Activated CD4-positive, alpha-beta T cell treated with anti-CD3 and anti-CD28 coated beads, Interleukin-2, amount 50 U/mL, for 24 hours (primary cell): ENCODE results near the gene TGM2.

Experiments used
- DNase-seq, 2 donors: peaks; one replicate each; pipeline ENCODE4 v3.0.0-alpha.2; 2020; ENCODE audit warnings: low read depth in 1 of 2, low spot score in 1 of 2

Gene TGM2

DNA sequence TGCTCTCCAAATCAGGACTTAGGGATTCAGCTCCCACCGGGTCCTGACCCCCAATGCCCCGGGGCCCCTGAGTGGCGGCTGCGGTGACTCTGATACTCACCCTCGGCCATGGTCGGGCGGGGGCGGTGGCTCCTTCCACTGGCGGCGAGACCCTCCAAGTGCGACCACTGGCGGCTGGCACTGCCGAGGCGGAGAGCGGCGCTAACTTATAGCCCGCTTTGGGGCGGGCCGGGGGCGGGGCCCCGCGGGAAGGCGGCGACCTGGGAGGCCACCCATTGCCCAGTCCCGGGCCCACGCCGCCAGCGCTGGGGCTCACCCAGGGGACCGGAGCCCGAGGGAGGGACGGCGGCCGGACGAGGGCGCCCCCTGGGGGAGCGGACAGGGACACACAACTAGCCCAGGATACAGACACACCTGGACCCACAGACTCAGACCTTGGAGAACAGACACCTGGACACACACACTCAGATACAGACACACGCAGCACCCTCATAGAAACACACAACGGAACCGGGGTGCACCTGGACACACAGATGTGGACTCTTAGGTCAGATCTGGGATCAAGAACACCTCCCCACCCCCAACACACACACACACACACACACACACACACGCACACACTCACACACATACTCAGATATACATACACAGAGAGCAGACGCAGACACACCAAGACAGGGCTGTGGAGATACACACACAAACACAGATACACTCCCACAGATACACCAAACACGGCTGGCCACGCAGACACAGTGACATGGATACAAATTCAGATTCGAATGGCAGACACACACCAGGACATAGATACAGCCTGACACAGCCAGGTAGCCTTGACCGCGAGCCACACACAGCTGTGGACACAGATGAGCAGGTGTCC, at the start of gene TGM2:
Gene TGM2, minus strand, starts transcription at position 182 of the 877 bp plus-strand sequence. Its CDS starts 72 bp downstream, at position 110.
- no peak for DNase-seq

DNA sequence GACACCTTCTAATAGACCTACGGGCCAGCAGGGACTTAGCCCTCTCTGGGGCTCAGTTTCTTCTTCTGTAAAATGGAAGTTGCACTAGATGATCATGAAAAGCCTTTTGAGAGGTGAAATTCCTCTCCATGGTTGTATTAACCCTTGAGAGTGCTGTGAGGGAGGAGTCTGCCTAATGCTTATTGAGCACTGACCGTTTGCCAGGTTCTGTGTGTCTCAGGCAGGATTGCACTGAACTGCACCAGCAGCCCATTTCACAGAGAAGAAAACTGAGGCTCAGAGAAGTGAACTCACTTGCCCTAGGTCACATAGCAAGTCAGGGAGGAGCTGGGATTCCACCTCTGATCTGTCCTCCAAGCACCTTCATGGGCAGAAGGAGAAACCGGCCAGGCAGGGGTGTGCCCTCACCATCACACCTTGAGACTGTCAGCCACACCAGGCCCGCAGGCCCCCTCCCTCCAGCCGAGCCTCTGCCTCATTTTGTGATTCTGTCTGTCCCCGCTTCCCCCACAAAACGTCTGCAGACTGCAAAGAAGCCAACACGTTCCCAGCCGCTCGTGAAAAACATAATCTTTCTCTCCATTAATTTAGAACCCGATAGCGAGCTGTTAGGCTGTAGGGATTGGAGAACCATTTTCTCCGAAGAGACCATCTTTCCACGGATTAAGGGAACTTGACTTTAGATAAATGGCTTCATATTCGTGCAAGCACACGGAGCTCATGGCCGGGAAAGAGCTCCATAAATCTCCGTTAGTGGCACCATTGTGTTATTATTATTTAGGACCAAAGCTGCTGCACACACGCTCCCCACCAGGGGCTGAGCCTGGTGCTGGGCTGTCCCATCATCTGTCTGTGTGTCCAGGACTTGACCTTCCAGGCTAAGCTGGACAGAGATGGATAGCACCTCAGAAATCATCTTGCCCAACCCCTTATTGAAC, 49.5 kb upstream of the TGM2 start:
- DNase-seq: no peak

DNA sequence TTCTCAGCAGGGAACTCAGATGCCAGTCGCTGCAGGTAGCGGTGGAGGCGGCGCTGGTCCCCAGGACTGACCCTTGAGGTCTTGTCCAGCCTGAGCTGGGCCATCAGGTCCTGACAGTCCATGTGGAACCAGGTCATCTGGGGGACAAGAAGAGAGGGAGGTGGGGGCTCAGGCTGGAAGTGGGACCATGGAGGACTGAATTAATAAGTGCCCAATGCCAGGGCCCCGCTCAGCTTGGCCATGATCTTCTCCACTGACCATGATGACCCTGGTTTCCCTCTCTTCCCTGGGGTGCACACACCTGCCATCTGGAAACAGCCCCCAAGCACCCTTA, 48.5 kb upstream of the TGM2 start:
- no peak for DNase-seq

DNA sequence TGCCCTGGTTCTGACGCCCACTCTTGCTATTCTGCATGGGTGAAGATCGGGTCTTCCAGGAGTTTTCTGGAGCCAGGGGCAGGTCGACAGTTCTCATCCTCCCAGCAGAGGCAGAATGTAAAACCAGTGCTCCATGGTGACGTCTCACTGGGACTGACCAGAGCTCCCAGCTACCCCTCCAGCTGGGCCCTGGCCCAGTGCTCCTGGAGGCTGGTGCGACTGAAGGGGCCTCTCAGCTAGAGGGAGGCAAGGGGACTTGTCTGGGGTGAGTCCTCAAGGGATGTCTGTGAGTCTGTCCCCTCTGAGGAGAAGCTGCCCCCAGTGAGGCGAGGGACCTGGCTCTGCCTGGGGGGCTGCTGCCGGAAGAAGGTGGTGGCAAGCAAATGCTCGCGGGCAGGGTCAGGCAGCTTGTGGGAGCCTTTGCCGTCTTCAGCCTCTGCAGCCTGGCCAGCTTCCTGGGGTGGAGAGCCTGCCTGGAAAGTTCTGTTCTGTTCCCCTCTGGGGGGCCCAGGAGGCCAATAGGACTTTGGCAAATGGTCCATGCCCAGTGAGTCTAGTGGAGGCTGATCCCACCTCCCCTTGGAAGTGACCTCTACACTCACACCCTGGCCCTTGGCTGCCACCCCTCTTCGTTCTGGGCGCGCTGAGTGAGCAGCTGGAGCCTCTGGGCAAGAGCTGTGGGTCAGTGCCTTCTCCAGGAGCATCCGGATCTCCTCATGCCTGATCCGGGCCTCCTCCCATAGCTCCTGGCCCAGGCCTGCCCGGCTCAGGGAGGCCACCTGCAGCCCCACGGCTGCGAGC, 47.9 kb upstream of the TGM2 start:
- no peak for DNase-seq

DNA sequence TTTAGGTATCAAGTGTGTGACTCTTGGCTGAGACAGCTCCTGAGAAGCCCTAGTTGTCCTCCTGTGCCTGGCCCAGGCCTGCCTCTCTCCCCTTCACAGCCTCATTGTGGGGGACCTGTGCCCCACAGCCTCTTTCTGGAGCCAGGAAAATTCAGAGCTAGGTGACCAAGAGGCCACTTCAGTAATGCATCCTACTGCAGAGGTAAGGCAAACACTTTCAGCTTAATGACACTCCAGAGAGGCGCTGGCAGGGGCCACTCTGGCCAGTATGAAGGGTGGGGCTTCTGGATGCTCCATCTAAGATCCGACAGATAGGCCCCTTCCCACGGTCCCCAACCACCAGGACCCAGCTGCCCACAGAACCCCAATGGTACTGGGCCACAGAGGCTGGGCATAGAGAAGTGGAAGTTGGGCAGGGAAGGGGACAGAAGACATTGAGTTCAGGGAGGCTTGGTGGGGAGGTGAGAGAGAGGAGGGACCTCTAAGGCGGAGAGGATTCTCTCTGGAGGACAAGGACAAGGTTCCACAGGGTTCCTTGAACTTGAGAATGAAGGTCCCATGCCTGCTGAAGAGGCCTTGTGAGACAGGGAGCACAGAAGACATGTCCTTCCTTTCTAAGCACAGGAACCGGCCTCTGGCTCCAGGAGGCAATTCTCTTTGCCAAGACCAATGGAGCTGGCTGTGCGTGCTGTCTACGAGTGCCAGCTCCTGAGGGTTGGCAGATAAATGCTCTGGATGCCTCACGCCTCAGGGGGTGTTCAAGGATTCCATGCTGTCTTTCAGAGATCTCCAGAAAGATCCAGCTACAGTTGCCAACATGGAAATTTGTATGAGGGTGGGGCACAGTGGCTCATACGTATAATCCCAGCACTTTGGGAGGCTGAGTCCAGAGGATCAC, 46.4 kb upstream of the TGM2 start:
- DNase-seq: no peak

DNA sequence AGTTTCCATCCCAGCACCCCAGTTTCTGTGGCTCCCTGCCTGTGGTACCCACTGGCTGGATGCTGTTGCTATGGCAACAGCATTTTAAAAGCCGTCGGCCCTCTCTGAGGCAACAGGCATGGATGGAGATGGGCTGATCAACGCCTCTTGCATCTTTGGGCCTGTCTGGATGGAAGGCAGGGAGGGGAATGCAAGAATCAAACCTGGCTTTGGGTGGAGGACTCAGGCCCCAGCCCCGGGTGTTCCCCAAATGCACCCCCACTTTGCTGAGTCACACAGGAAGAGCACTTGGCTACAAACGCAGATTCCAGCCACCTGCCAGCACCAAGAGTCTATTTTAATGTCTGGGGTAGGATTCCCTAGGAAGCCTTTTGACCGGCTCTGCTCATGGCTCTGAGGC, 45.7 kb upstream of the TGM2 start:
- no peak for DNase-seq

DNA sequence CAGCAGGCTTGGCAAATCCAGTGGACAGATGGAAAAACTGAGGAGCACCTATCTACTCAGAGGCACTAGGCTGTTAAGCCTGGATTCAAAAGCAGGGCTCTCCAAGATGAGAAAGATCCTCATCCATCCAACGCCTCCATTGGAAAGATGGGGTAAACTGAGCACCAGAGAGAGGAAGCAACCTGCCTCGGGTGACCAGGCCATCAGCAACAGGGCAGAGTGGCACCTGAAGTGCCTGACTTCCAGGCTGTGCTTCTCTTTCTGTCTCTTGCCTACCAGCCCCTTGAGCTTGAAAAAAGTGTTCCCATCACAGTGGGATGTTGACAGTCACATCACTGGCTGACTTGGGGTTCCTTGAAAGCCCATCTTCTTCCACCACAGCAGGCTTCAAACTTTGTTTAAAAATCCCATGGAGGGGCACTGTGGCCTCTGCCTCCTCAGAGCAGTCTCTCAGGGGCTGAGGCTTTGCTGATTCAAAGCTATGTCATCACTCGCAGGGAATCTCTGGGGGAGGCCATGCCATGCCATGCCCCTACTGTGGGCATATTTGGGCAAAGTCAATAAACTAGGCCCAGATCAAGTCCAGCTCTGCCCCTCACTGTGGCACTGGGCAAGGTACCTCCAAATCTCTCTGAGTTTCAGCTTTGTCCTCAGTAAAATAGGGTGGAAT, 44.8 kb upstream of the TGM2 start:
- DNase-seq: no peak

DNA sequence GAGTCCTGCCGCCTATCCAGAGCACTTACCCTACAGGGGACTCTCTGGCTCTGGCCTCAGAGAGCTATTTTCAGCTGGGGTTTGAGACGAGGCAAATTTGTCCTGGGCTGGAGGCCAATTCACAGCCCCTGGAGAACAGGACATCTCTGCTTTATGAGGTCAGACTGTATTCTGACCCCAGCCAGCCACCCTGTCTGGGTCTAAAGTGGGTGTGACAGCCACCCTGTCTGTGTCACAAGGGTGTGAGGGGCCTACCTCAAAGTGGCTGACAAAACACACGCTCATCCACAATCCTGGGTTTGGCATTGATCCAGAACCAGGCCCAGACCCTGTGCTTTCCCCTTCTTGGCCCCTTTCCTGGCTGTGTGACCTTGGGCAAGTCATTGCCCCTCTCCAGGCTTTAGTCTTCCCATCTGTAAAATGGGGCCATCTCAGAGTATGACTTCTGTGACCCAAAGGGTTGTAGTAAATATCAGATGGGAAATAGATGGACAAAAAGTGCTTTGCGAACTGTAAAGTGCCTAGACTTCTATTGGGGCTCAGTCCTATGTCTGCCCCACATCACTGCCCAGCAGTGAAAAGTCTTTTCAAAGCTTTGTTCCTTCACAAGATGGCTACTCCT, 44.1 kb upstream of the TGM2 start:
- no peak for DNase-seq

DNA sequence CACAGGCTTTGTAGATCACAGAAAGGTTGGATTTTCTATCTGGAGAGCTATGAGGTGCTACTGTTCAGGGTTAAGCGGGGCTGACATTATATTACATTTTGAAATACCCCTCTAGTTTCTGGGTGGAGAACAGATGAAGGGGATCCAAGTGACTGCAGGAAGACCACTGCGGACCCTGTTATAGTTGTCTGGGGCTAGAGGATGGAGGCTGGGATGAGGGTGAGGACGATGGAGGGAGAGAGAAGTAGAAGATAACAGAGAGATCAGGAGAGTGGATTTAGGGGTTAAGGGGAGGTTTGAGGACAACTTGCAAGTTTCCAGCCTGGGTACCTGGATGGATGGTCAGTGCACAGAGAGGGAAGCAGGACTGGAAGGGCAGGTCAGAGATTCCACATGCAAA, 43.5 kb upstream of the TGM2 start:
- DNase-seq: no peak

DNA sequence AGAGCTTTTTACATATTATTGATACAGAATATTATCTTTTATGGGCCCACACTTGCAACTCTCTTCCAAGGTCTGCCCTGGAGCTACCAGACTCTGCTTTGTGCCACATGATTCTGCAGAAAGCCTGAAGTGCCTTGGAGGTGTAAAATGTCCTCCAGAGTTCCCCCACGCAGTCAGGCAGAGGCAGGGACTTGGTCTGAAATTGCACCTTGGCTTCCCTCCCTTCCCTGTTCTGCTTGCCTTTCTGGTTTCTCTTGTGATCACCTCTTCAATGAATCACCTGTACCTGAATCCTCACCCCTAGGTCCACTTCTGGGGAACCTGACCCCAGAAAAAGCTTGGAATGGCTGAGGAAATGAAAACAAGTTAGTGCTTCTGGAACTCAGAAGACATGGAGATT, 43.0 kb upstream of the TGM2 start:
- DNase-seq: no peak

DNA sequence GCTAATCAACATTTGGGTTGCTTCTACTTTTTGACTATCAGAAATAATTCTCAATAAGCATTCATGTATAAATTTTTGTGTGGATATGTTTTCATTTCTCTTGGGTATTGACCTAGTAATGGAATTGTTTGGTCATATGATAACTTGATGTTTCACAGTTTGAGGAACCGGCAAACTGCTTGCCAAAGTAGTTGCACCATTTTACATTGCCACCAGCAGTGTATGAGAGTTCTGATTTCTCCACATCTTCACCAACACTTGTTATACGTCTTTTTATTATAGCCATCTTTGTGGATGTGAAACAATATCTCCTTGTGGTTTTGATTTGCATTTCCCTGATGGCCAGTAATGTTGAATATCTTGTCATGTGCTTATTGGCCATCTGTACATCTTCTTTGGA, 42.6 kb upstream of the TGM2 start:
- DNase-seq: no peak

DNA sequence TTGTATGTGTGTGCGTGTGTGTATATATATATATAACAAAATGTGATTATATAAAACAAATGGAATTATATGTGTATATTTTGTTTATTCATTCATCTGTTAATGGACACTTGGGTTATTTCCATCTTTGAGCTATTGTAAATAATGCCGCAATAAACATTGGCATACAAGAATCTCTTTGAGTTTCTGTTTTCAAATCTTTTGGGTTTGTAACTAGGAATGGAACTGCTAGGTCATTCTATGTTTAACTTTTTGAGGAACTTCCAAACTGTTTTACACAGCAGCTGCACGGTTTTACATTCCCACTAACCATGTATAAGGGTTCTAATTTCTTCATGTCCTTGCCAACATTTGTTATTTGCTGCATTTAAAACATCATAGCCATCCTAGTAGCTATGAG, 39.9 kb upstream of the TGM2 start:
- DNase-seq: no peak

DNA sequence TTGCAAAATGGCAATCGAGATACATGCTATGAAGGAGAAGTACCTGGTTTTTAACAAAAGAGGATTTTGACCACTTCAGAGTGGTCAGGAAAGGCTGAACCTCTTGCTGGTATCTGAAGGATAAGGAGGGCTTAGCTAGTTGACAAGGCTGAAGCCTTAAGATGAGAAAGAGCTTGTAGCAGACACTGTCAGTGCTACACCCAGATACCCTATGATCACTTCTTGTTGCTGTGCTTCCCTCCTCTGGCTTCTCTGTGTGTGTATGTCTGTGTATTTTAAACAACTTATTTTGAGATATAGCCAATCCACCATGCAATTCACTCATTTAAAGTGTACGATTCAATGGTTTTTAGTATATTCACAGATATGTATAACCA, 38.9 kb upstream of the TGM2 start:
- no peak for DNase-seq

DNA sequence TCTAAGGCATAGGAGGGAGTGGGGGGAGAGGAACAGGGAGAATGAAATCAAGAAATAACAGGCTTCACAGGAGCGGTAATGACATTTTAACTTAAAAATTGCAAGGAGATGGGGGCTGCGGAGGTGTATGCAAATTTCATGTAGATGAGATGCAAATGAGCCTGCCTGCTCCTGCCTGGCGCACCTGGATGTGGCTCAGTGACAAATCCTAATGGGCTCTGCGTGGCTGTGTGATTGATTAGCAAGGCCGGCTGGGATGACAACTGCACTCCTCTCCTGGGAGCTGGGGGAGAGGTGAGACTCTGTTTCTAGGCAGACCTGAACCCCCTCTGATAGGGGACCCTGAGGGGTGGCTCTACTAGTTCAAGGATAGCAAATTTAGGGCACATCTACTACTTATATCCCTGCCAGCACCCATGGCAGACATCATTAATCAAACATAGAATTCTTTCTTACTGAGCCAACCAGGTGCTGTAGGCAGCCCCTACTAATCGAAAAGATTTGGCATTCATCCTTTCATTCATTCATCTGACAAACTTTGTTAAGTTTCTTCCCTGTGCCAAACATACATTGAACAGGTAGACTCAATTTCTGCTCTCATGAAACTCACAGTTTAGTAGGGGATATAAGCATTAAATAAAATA, 38.4 kb upstream of the TGM2 start:
- no peak for DNase-seq

DNA sequence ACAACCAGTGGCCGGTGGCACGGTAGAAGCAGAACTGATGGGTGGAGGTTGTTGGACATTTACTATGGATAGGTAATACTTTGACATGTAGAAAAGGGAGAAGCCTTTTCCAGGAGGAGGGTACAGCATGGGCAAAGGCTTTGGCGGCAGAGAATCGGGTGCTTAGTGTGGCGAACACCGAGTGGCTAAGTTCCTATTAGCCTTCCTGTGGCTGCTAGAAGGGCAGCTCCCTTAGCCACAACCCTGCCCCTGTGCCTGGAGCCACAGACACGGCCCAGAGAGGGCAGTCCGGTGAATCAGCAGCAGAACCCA, 37.9 kb upstream of the TGM2 start:
- no peak for DNase-seq

DNA sequence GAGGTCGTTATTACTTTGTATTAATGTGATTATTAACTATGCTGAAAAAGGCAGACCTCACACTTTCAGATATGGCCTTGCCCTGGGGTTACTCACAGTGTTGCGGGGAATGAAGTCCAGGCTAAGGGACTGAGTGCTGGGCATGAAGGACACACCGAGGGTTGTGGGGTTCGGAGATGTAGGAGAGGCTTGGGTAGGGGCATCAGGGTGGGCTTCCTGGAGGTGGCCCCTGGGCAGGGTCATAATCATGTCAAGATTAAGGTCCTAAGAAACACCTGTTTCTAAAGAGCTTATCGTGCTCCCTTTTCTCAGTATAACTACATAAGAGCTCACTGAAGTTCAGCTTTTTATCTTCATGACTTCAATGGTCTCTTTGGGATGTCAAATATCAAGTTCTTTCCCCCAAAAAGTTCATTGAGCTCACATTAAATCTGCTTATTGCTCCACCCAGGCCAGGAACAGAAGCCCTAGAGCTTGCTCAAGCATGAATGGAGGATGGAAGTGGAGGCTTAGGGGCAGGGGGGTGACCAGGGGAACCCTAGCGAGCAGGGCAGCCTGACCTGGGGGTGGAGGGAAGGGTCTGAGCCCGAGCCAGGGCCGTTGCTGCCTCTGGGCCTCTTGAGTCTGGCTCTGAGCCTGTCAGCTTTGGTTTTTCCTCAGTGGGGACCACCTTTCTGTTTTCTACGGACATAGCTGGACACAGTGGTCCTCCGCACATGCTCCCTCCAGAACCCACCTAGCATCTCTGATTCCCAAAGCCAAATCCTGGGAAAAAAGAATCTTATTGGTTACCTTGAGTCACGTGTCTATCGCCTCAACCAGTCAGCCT, 37.3 kb upstream of the TGM2 start:
- no peak for DNase-seq

DNA sequence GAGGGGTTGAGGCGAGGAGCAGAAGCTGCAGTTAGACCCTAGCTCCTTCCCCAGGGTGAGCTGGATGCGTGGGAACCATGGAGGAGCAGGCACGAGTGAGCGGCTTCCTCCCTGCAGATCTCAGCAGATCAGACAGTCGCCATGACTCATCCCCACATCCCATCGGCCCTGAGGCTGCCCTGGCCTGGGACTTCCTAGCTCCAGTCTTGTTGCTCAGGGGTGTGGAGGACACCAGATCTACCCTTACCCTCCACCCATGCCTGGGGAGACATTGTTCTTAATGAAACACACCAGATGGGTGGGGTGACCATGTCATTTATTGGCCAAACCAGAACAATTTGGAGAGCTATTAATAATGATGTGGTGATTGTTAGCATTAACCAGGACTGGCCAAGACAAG, 36.3 kb upstream of the TGM2 start:
- DNase-seq: no peak

DNA sequence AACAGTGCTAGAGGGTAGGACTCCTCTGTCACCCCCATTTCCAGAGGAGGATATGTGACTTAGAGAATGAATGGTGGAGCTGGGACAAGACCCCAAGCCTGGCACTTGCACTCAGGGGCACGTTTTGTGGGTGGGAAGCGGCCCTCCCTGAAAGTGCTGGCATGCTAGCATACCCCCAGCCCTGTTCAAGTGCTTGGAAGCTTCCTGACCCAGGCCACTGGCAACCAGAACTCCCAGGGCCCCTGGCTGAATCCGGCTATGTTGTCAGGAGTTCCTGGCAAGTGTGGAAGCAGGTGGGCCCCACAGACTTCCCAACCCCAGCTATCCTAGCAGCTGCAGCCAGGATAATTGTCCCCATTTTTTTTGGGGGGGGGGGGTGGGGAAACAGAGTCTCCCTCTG, 35.6 kb upstream of the TGM2 start:
- DNase-seq: no peak
